Measurements from ENCODE around the gene RASGEF1C.

The RASGEF1C gene

GRCh38 chr5:180072556-180072955, 136.5 kb downstream of the RASGEF1C start:
- Histone ChIP-seq H3K9me3 (no peaks in the 10 kb centered on the region), H3K36me3 (no peaks in the 10 kb centered on the region), H3K4me3 (peak overlapping the region; percentile 96 to 97), H3K27me3 (no peaks in the 10 kb centered on the region), H3K4me1 (peaks cover 0 to 22% (median 16%) of the 10 kb centered on the region in 4 donors), H3K27ac (peak overlapping the region; percentile 93 to 99)
- intact Hi-C loops (cut with DNase I; ENCODE audit: low total_unique reads), result loop anchor here (5.0 to 10.0 kb wide), 2 partner anchors 165 to 1192 kb away; partner anchors contain the start of genes TBC1D9B and TRIM52
- DNase-seq, result no peak
- no peak for TF ChIP-seq CTCF (IDR thresholded peaks at IDR 0.05)

GRCh38 chr5:180072256-180072548, 136.8 kb downstream of the RASGEF1C start:
- peak overlapping the region; percentile 96 to 97 for H3K4me3 ChIP-seq
- intact Hi-C loops (cut with DNase I; ENCODE audit: low total_unique reads), result loop anchor here (5.0 to 10.0 kb wide), 2 partner anchors 165 to 1193 kb away; partner anchors contain the start of genes TBC1D9B and TRIM52
- H3K27ac ChIP-seq, result peak overlapping the region; percentile 93 to 99
- no peak for TF ChIP-seq CTCF (IDR thresholded peaks at IDR 0.05)
- peaks cover 0 to 22% (median 16%) of the 10 kb centered on the region in 4 donors for H3K4me1 ChIP-seq
- no peaks in the 10 kb centered on the region for H3K27me3 ChIP-seq
- H3K36me3 ChIP-seq, result no peaks in the 10 kb centered on the region
- DNase-seq, result no peak
- no peaks in the 10 kb centered on the region for H3K9me3 ChIP-seq

- peak within 1 kb of the TSS; percentile 96 to 97 for H3K4me3 ChIP-seq
- H3K36me3 ChIP-seq, result no peaks in the 10 kb centered on the region
- peaks cover 0 to 22% (median 16%) of the 10 kb centered on the region in 4 donors for H3K4me1 ChIP-seq
- DNase-seq, result peak; percentile 89 to 97
- TF ChIP-seq CTCF (IDR thresholded peaks at IDR 0.05), result no peak
- H3K27ac ChIP-seq, result peak within 1 kb of the TSS; percentile 93 to 99
- intact Hi-C loops (cut with DNase I; ENCODE audit: low total_unique reads), result loop anchor here (5.0 to 10.0 kb wide), 2 partner anchors 164 to 1193 kb away; partner anchors contain the start of genes TBC1D9B and TRIM52
- H3K27me3 ChIP-seq, result no peaks in the 10 kb centered on the region
- no peaks in the 10 kb centered on the region for H3K9me3 ChIP-seq
Measured at GRCh38 chr5:180071531-180072255, 137.3 kb downstream of the RASGEF1C start, which contains the start of gene RNF130. Gene RNF130 (minus strand): TSS chr5:180071759. CDS start chr5:180071702, 57 bp downstream.

GRCh38 chr5:180070756-180071530, 138.1 kb downstream of the RASGEF1C start:
- no peaks in the 10 kb centered on the region for H3K36me3 ChIP-seq
- H3K9me3 ChIP-seq, result no peaks in the 10 kb centered on the region
- DNase-seq, result peak; percentile 51 to 71
- peak overlapping the region; percentile 96 to 97 for H3K4me3 ChIP-seq
- H3K27ac ChIP-seq, result peak overlapping the region; percentile 93 to 99
- no peak for TF ChIP-seq CTCF (IDR thresholded peaks at IDR 0.05)
- no peaks in the 10 kb centered on the region for H3K27me3 ChIP-seq
- intact Hi-C loops (cut with DNase I; ENCODE audit: low total_unique reads), result loop anchor here (5.0 to 10.0 kb wide), 2 partner anchors 164 to 1194 kb away; partner anchors contain the start of genes TBC1D9B and TRIM52
- H3K4me1 ChIP-seq, result peaks cover 0 to 22% (median 16%) of the 10 kb centered on the region in 4 donors

GRCh38 chr5:180069589-180070247, 139.3 kb downstream of the RASGEF1C start:
- H3K27ac ChIP-seq, result peak overlapping the region in 1 of 2 donors; percentile 93
- H3K27me3 ChIP-seq, result no peaks in the 10 kb centered on the region
- peaks cover 0 to 22% (median 16%) of the 10 kb centered on the region in 4 donors for H3K4me1 ChIP-seq
- intact Hi-C loops (cut with DNase I; ENCODE audit: low total_unique reads), result loop anchor here (5.0 to 10.0 kb wide), 2 partner anchors 162 to 1195 kb away; partner anchors contain the start of genes TBC1D9B and TRIM52
- no peaks in the 10 kb centered on the region for H3K36me3 ChIP-seq
- H3K9me3 ChIP-seq, result no peaks in the 10 kb centered on the region
- peak overlapping the region in 1 of 2 donors; percentile 97 for H3K4me3 ChIP-seq
- peak in 1 of 2 donors; percentile 70 for DNase-seq
- TF ChIP-seq CTCF (IDR thresholded peaks at IDR 0.05), result no peak

All from tibial artery (tissue), 4 donors.